ENCODE measurements around the gene CELSR3.

Gene CELSR3

DNA sequence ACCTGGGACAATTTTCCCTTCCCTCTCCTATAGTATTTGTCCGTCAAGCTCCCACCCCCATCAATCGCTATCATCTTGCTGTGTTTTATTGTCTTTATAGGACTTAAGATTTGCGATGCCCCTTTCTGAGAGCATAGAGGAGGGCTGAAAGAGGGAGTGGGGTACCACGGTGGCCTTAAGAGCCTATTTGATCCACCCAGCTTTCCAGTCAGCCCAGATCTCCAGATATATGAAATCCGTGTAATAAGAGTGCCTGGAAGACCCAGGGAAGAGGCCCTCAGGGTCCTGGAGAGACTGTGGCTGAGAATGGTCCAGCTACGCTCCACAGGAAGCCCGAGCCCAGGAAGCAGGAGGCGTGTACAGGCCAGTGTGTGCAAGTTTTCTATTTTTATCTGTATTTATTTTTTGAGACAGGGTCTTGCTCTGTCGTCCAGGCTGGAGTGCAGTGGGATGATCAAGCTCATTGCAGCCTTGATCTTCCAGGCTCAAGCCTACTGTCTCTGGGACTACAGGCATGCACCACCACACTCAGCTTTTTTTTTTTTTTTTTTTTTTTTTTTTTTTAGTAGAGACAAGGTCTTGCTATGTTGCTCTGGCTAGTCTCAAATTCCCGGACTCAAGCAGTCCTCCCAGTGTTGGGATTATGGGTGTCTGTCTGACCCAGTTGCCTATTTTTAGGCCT, 24.0 kb upstream of the CELSR3 start:
- no peak for DNase-seq

DNA sequence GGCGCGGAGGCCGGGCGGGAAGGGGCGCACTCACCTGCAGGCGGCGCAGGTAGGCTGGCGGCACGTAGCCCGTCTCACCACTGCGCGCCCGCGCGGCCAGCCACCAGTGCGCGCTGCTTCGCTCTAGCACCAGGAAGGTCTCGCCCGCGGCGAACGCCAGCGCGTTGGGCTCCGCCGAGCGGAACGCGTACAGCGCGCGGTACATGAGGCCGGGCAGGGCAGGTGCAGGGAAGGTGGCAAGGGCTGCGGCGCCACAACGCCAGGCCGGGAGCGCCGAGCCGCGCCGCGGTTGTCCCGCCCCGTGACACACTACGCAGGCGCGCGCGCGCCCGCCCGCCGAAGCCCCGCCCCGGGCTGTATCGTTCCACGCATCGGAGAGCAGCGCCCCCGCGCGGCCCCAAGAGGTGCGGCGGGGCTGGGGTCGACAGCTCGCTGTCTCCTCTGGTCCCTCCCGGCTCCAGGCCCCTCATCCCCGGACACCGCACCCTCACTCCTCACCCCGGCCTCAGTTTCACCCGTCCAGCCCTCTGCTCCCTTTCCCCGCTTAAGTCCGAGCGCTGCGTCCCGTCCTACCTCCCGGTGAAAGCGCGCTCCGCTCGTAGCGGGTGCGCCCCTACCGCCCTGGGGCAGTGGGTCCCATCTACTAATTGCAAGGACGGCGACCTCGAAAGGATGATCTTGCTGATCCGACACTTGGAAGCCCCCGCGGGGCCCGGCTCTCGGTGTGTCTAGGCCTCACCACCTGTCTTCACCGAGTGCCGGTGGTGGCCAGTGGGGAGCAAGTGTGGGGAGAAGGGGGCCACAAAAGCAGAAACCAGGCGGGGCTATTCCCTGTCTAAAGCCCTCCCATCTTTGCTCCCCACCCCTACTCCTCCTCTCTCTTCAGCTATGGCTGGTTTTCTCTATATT, 23.2 kb upstream of the CELSR3 start, which contains the start of gene NCKIPSD:
TSS of gene NCKIPSD (minus strand) at position 313 of the 909 bp plus-strand sequence. CDS start at position 205, 108 bp downstream.
- DNase-seq: peak; percentile 98

DNA sequence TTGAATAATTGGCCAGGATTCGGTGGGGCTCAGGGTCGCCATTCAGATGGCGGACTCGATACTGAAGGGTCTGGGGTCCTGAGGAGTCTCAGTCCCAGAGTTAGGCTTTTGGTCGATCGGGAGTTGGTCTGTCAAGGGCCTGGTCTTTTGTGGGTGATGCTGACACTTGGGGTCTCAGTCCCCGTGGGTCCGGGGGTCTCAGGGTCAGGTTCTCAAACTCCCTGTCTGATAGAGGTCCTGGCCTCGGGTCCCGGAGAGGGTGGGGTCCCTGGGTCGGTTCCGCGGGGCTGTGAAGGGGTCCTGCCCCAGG, 22.6 kb upstream of the CELSR3 start:
- no peak for DNase-seq

DNA sequence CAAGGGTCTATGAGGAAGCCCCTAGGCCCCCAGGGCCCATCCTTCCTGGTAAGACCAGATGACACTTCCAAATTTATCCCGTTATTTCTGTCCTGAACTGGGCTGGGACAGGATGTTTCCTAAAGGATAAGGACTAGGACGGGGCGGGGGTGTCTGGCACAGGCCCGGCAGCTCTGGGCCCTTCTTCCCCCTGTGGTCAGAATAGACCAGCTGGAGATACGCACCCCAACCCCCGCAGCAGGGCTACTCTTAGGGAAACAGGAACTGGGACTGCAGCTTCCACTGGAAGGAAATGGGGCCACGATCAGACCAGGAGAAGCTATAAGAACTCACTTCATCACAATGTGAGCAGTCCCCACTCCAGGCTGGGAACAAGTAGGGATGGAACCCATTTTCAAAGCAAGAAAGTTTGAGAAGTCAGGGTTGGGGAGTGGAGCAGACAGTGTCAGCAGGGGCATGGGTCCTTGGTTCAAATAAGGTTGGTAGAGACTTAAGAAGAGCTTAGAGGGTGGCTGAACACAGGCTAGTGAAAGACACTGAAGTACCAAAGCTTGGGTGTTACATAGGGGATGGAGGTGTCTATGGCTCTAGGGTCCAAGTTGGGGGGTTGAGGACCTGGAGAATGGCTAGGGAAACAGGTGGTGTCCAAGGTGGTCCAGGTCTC, 21.9 kb upstream of the CELSR3 start:
- no peak for DNase-seq

DNA sequence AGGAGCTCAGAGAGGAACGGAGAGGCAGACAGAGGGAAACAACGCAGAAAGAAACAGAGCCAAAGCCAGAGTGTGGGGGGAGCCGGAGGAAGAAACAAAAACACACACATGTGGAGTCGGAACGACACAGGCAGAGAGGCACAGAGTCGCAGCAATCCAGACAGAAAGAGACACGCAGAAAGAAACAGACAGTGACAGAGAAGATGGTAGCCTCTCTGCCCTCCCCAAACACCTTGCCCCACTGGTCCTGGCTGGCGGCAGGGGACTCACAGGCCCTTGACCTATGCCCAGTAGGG, 21.3 kb upstream of the CELSR3 start:
- no peak for DNase-seq

DNA sequence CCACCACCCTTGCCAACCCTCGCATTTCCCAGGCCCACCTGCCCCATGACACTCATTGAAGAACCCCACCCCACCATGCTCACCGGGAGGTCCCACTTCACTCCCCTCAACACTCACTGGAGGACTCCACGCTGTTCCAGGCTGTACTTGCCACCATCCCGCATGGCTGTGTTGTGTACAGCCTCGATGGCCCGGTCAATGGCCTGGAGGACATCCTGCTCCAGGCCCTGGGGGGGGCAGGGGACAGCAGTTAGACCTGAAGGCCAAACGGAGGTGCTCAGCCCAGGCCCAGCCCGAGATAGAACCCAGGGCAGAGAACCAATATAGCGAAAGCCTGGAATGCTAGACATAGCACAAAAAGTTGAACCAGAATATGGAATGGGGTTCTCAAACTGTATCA, 20.1 kb upstream of the CELSR3 start:
- no peak for DNase-seq

DNA sequence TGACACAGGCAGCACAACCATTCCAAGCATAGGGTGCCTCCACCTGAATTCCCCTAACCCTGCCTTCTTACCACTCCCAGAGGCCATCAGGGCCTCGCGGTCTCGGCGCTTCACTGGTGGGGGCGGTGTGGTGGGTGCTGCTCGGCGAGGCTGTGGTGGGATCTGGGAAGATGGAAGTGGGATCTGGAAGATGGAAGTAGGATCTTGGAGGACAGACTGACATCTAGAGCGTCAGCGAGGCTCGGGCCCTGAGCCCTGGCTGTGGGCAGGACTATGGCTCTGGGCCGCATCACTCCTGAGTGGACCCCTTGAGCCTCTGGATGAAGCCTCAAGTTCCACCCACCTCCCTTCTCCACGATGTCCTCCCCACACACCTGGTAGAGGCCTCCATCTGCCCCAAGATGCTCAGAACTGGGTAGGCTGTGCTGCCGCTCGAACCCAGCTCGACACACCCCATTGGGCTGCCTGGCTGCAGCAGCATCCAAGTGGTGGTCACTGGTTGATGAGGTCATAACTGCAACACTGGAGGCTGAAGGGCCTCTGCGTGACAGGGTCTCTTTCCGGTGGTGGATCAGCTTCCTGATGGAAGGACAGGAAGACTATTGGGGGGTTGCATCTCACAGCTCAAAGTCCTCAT, 19.4 kb upstream of the CELSR3 start:
- DNase-seq: no peak

DNA sequence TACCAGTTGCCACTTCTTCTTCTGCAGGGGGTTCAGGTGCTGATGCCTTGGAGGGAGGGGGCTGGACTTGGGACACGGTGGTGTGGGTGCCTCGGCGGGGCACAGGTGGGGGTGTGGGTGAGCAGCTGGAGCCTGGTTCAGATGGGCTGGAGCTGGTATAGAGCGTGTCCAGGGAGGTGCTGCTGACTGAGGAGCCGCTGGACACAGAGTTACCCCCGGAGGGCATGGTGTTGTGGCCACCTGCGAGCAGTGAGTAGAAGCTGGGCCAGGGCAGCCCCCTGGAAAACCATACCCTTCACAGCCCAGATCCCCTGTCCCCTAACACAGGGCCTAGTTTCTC, 18.8 kb upstream of the CELSR3 start:
- DNase-seq: no peak

DNA sequence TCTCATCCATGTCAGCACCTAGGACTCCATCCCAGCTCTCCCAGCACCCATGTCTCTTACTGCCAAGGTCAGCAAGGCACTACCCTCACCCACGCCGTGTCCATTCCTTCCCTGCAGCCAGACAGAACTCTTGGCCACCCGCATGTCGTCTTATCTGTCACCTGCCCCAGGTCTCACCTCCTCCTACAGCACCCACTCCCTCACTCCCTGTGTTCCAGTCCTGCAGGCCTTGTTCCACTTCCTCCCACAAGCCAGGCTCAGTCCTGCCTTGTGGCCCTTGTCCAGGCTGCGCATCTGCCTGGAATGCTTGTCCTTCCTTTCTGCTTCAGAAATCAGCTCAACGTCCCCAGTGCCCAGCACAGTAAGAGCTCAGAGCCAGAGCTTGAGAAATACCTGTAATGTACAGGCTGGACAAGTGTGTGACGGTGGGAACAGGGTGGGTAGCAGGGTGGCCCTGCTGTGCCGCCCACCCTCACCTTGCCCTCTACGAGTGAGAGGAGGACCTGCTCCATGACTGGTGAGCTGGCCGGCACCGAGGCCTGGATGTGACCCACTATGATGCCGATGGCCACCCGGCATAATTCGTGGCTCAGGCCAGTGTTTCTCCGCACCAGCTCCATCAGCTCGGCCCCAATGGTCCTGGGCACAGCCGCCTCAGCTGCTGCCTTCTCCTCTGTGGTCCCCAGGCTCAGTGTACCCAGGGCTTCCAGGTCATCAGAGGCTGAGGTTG, 18.3 kb upstream of the CELSR3 start:
- no peak for DNase-seq

DNA sequence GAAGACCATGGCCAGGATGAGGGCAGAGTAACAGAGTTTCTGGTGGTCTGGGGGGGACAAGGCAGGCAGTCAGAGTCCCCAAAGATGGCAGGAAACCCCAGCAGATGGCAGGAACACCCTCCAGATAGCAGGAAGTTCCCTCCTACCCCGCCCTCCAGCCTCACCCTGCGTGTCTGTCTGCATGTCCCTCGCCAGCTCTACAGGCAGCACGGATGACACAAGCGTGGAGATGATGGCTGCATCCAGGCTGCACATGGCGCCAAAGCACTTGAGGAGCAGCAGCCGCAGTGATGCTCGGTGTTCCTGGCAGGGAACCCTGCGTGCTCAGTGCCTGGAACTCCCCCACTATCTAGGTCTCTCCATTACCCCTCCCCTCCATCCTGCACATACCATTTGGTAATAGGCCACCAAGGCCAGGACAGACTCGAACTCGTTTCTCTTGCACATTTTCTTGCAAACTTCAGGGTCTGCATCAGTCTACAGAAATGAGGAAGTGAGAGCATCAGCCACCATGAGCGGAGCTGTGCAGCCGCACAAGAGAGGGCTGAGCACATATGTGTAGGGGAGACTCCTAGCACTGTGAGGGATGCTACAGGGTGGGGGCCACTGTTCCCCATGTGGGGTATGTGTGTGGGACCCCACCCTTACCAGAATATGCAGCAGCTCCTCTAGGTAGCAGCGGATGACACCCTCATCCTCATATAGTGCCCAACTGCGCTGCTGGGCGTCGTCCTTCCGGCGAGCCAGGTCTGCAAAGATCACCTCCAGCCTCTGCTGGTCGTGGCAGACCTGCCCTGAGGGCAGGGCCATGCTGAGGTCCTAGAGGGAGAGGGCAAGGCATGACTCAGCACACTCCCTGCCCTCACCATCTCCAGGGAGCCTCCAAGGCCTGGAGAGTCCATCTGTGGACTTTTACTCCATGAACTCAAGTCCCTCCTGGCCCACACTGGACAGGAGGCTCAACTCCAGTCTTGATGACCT, 17.0 kb upstream of the CELSR3 start:
- no peak for DNase-seq

DNA sequence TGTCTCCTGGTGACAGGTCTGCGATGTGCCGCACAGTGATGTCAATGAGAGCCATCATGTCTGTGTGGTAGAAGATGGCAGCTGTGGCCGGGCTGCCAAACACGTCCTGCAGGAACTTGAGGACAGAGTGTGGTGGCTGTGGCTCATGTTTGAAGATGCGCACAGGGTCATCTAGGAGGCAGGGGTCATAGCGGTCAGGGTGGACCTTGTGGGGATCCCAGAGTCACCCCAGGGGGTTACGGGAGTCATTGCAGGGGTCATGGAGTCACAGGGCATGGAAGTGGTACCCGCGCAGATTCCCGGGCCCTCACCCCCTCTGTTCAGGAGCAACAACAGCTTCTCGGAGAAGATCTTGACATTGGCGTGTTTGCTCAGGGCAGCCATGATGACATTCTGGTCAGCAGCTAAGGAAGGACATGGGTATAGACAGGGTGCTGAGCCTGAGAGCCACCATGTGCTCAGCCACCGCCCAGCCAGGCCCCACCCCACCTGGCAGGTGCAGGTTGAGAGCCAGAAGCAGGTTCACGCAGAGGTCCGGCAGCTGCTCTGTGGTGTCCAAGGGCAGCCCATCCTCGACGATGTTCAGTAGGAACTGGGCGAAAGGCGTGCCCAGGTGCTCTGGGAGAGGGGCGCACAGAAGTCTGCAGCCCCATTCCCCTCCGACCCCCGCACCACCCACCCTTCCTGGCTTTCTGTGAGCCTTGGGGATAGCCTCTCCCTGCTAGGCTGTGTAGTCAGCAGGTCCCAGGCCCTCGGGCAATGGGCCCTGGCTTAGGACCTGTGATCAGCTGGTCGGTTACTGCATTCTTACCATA, 16.1 kb upstream of the CELSR3 start:
- no peak for DNase-seq

DNA sequence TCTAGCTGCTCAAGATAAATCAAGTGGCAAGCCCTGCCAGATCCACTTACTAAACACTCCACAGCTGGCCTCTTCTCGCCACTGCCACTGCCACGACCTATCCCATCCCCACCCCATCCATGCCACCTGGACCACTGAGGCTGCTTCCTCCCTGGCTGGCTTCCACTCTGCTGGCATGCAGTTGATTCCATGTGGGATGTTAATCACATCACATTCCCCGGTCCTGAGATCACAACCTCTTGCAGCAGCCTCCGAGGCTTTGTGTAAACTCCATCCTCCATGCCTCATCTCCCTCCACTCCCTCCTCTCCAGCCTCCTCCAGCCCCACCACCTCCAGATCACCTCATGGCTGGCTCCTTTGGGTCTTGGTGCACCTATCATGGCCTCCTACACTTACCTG, 15.4 kb upstream of the CELSR3 start:
- no peak for DNase-seq

DNA sequence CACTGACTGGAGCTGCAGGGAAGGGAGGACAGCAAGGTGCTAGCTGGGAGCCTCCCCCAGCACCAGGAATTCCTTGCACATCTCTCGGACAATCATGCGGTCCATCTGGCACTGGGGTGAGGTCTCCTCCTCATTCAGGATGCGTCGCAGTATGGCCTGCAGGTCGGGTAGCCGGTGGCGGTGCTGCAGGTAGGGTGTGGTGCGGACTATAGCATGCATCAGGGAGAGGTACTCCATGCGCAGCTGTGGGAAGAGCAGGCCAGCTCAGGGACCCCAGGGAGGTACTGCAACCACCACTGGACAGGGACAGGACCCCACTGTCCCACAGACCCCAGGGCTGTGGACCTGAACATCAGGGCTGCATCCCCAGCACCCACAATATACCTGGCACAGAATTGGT, 11.8 kb upstream of the CELSR3 start:
- no peak for DNase-seq

DNA sequence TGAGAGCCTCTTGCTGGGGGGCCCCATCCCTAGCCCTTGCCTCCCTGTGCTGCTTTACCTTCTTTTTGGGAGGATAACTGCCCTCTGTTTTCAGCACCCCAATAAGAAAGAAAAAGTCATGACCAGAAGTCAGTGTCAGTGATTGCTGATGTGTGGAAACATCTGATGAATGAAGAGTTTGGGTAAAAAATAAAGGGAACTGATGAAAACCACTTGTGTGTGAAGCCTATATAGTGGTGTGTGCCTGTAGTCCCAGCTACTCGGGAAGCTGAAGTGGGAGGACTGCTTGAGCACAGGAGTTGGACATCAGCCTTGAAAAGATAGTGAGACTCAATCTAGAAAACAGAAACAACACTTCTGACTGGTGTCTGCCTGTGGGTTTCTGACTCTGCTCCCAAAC, 9.8 kb upstream of the CELSR3 start:
- DNase-seq: no peak

DNA sequence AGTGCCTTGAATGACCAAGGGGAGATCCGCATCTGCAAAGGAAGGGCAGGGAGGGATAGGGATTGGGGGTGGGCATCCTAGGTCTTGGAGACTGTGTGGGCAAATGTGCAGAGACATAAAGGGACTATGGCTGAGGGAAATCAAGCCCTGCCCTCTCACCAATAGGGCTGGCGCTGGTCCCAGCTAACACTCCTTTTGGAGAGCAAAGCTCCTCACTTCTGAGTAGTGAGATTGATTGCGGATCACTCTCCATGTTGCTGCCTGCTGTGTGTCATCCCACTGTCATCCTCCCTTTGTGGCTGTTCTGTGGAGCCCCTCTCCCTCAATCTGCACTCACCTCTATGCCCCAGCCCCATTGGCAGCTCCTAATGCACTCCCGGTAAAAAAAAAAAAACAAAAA, 2.2 kb upstream of the CELSR3 start:
- no peak for DNase-seq

DNA sequence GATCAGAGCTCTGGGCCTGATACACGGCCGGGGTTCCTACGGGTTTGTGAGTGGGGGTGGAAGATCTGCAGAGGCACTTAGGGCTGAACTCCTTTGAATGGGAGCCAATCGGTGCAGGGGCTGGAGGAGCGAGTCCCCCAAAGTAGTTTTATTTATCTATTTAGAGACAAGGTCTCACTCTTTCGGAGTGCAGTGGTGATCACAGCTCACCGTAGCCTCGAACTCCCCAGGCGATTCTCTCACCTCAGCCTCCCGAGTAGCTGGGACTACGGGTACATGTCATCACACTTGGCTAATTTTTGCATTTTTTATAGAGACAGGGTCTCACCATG, 1.6 kb upstream of the CELSR3 start:
- DNase-seq: no peak

DNA sequence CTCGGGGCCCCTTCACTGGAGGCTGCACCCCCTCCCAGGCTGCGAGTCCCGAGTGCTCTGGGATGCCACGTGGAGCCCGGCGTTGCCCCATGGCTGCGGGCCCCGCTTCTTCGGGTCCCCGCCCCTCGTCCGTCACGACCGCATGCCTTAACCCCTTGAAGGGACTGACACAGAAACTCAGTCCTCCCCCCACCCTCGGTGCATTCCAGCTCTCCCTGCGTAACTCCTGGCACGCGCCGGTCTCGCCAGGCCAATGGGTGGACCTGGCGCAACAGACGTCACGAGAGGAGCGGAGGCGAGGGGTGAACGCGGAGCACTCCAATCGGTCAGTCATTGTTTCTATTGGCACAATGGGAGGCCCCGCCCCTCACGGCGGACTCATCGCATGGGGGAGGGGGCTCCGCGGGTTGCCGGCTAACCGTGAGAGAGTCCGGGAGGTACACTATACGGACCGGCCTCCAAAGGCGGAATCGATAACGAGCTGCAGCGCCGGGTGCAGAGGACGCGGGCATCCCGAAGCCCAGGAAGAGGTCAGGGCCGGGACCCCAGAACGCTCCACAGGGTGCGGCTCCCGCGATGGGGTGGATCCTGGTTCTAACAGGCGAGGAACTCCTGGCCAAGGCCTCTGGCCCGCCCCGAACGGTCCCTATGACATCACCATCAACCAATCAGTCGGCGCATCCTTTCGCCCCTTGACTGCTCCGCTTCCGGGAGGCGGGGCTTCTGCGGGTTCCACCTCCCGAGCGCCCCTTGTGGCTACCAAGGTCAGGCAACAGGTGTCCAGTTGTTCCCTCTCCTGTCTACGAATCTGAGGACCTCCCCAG, 1.0 kb upstream of the CELSR3 start:
- DNase-seq: peak; percentile 96

DNA sequence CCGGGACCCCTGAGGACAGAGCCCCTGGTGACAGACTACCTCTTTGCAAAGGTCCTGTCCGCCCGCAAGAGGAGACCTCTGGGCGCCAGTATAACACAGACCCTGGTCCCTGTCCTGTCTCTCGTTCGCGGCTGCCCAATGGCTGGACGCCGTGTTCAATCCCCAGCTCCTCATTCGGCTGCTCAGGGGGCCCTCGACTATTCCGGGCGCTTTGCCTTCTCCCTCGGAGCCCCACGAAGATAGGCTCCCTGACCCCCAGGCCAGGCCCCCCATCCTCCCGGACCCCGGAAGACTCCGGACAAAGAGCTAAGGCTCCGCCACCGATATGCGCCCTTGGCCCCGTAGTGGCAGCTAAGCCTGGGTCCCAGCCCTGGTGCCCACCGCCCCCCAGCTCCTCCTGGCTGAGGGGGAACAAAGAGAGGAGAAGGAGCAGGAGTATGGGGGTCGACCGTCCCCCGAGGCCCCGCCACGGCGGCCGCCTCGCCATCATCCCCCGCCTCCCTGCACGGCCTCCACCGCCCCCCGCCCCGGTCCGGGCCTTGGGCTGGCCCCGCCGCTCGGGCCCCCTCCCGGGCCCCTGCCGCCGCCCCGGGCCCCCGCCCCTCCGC, 437 bp downstream of the CELSR3 start:
- no peak for DNase-seq

DNA sequence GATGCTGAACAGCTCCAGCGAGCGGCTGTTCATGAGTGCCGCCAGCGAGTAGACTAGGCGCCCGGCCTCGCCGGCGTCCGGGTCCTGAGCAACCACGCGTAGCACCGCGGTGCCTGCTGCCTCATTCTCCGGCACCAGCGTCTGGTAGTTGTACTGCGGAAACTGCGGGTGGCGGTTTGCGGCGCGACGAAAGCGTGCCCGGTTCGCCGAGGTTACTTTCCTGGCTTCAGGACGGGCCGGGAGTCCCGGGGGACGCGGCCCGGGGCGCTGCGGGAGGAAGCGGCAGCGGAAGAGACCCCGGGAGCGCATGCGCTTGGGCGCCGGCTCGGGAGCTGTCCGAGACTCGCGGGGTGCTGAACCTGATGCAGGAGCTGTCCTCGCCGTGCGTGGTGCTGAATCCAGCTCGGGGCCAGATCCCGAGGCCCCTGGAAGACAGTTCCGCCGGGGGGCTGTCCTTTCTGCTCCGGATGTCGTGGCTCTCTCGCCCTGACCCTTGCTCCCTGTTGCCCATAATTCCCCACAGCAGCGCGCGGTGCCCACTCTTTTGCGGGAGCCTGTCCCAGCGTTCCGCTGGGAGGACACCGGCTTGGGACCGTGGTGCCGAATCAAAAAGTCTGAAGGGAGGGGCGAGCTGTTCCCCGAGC, 1.1 kb downstream of the CELSR3 start:
- DNase-seq: peak; percentile 96

All from activated CD8-positive, alpha-beta memory T cell treated with anti-CD3 and anti-CD28 coated beads, Interleukin-2, amount 50 U/mL, for 48 hours (primary cell).